Esophagus mucosa (tissue), 1 donor: Measurements from ENCODE around the gene GPC5. TPM values are rescaled to one million over a fixed set of nuclear protein-coding genes. Genes with fewer than 3 reads are reported as not detected.
"Not testable (repeated sequence)": the region's sequence is repeated elsewhere in the genome, so short reads cannot be mapped to it uniquely, and the experiment has no call there.

Source experiments
- ATAC-seq: fragments of 200-7000 bp; cut with Tn5 transposase; one replicate; pipeline ENCODE4 v1.9.1; 2020
- total RNA-seq: library from RNA; stranded (reverse); gene quantifications from one replicate; pipeline ENCODE4 v1.2.4, GENCODE V29; 2023
- donor health status: DM: yes; HTN: yes; CAD: no.

Gene GPC5
- total RNA-seq, 1 donor from 2014 or later, result not detected

- ATAC-seq, result no peak
Measured at GRCh38 chr13:92412481-92412880, 1014.1 kb downstream of the GPC5 start.

DNA sequence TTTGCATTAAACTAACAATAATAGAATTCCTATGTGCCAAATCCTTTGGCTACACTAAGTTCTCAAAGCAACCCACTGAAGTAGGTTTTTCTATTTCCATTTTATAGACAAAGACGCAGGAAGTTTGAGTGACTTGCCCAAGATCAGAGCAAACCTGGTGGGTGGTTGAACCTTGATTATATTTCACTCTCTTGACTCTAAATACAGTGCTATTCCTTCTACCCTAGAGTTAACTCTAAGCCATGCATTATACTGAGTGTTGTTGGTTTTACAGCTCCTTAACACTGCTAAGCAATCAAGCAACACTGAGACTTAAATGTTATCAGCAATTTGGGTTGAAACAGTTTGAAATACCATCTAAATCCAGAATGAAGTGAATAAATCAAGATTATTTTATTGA lies 1014.6 kb downstream of the GPC5 start:
- no peak for ATAC-seq

- ATAC-seq, result no peak
Measured at GRCh38 chr13:92413452-92413851, 1015.0 kb downstream of the GPC5 start.

DNA sequence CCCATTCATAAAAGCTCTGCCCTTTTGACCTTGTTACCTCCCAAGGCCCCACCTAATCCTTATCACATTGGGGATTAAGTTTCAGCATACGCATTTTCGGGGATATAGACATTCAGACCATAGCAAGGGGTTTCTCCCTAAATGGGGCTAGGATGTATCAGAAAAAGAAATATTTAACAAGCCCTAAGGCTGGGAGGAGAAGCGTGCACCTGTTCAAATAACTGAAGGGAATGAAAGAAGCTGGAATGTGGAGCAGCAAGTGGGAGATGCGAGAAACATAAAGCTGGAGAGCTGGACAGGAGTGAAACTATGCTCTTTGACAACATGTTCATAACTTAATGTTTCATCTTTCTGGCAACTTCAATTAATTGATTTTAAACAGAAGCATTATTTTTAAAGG lies 1016.4 kb downstream of the GPC5 start:
- no peak for ATAC-seq

DNA sequence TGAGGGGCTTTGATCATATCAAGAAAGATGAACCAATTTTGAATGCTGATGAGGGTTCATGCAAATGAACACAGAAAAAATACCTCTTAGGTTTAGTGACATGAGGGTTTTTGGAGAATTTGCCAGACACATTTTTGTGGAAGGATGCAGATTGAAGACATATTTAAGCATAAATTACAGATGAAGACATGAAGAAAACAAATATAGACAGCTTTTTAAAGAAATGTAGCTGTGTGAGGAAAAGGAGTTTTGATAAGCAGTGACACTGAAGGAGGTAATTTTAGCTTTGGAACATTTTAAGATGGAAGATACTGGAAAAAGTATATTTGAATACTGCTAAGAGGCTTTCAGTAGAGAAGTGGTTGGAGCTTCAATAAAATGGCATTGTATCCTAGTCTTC lies 1017.4 kb downstream of the GPC5 start:
- no peak for ATAC-seq

- no peak for ATAC-seq
Measured at GRCh38 chr13:92418818-92419412, 1020.5 kb downstream of the GPC5 start.

GRCh38 chr13:92429231-92429630 lies 1030.8 kb downstream of the GPC5 start:
- no peak for ATAC-seq

DNA sequence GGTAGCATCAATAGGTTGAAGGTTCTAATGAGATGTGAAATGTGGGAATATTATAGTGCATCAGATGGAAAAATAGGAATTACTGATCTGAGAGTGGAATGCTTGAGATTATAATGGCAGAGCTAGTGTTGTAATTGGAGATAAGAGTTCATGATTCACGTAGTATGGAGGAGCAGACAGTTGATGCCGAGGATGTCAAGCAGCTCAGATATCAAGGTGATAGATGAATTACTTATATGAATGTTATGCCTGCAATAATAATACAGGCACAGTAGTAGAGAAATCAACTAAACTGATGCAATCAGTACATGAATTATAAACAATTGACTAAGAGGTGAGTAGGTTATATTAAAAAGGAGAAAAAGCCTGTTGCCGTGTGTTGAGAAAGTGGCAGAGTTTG lies 1035.0 kb downstream of the GPC5 start:
- no peak for ATAC-seq

- no peak for ATAC-seq
Measured at GRCh38 chr13:92433963-92434362, 1035.5 kb downstream of the GPC5 start.

GRCh38 chr13:92436924-92437323 lies 1038.5 kb downstream of the GPC5 start:
- no peak for ATAC-seq

DNA sequence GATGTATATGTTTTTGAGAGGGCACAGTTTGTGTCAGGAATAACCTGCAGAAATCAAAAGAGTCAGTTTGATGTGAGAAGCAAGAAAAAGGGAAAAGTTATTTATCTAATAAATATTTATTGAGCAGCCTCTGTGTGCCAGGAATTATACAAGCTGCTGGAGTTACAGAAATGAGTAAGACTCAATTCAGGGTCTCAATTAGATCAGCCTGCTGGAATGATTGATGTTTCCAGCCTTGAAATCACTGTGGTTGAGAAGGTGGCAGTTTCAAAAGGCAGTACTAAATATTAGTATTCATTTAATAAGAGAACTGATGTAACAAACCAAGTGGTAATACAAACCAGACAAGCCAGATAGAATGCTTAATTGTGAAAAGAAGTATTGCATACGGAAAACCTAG lies 1045.8 kb downstream of the GPC5 start:
- no peak for ATAC-seq

- ATAC-seq, result no peak
Measured at GRCh38 chr13:92451060-92451459, 1052.6 kb downstream of the GPC5 start.

GRCh38 chr13:92452840-92453239 lies 1054.4 kb downstream of the GPC5 start:
- ATAC-seq, result no peak

GRCh38 chr13:92459306-92459705 lies 1060.9 kb downstream of the GPC5 start:
- no peak for ATAC-seq

DNA sequence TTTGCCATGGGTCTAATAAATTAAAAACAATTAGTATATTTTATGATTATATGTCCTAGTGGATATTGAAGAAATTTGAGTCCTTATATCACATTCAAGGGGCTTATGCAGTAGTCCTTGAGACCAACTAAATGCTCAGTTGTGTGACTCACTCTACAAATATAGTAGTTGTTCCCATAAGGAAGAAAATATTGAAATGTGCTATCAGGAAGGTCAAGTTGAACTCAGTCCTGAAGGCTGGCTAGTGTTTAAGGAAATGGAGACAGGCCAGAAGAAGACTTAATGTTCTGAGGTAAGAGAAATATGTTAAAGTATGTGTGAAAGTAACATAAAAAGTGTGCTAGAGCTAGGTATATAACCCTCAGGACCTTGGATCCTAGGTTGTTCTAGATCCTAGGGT lies 1062.1 kb downstream of the GPC5 start:
- ATAC-seq, result no peak

DNA sequence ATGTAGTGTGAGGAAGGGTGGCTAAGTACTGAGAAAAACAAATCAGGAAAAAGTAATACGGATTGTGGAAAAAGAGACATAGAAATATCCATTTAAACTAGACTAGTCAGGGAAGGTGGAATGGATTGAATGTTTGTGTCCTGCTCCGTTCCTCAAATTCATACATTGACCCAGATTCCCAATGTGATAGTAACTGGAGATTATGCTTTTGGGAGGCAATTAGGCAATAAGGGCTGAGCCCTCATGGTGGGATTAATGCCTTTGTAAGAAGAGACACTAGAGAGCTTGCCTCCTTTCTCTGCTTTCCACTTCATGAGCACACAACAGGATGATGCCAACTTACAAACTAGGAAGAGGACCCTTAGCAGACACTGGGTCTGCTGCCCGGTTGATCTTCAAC lies 1063.0 kb downstream of the GPC5 start:
- no peak for ATAC-seq

DNA sequence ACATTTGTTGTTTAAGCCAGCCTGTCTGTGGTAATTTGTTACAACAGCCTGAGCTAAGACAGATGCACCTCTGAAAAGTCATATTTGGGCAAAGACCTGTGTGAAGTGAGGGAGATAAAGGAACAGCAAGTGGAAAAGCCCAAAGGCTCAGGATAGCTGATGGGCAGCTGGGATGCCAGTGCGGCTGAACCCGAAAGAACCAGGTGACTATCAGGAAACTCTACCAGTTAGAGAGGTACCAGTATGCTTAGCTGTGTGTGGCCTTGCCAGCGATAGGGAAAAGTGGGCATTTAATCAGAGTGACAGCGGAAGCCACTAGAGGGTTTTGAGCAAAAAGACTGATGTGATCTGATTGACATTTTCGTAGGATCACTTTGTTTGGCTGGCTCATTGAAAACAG lies 1063.4 kb downstream of the GPC5 start:
- ATAC-seq, result no peak

GRCh38 chr13:92463134-92463533 lies 1064.7 kb downstream of the GPC5 start:
- no peak for ATAC-seq

DNA sequence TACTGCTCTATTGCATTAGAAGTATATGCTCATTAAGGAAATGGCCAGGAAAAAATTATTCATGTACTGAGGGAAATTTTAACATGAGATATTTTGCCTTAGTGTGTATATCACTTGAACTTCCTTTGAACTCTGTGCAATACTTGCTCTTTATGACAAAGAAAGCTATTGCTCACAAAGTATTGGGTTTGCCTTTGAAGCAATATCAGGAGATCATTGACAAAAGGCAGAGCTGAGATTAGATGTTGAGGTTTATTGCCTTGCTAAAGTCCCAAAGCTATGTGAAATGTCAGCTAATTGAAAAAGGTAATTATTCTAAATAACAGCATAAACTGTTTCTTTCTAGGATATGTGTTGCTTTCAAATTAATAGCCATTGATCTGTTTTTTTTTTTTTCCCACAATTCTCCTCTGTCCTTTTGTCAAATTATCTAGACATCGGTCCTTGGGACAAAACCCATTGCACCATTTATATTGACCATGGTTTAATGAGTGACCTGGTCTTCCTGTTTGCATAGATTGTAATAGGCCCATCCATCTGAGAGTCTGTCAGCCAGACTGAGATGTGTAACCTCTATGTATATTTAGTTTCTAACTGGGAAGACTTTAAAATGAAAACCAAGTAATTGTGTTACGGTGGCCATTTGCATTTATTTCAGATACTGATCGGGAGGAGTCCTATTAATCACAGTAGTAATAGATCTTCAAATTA lies 1075.5 kb downstream of the GPC5 start:
- no peak for ATAC-seq

GRCh38 chr13:92480387-92480786 lies 1082.0 kb downstream of the GPC5 start:
- ATAC-seq, result no peak

- ATAC-seq, result not testable (repeated sequence)
Measured at GRCh38 chr13:92482790-92483189, 1084.4 kb downstream of the GPC5 start.

GRCh38 chr13:92483894-92484293 lies 1085.5 kb downstream of the GPC5 start:
- no peak for ATAC-seq

GRCh38 chr13:92487238-92487637 lies 1088.8 kb downstream of the GPC5 start:
- no peak for ATAC-seq

DNA sequence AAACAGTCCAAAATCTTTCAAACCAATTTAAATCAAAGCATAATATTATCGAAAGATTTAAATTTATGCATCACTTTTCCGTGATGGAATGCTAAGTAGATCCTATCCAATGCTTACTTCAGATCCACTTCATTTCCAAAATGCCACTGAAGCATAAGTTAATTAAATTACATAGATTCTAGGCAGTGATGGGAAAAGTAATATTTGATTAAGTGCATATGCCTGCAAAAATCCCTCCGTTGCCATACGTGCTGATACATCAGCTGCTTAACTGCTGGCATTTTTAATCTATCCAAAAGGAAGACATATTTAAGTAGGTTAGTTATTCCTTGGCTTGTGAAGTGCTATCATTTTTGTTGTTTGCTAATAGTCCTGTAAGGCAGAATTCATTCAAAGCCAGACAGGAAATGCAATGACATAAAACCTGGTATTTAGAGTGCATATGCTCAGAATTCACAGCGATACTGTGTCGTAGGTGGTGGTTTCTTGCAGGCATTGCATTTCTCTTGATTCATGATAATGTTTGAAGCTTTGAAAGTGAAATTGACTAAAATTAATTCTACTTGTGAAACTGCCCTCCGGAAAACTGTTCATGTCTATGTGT lies 1089.9 kb downstream of the GPC5 start:
- no peak for ATAC-seq
